ENCODE data around the gene EPS15. TPM values are rescaled to one million over a fixed set of nuclear protein-coding genes. Genes with fewer than 3 reads are reported as not detected.
A peak's percentile ranks its signal among the peaks of the same experiment; 100 is the strongest.
"Not testable (repeated sequence)": the region's sequence is repeated elsewhere in the genome, so short reads cannot be mapped to it uniquely, and the experiment has no call there.

Gene EPS15
- total RNA-seq, 3 donors from 2014 or later, result 39.7 to 51.8 (median 51.4) TPM

GRCh38 chr1:51515312-51515960 is 3.6 kb downstream of the EPS15 start:
- H3K9me3 Mint-ChIP-seq, result no peaks in the 10 kb centered on the region
- DNase-seq (no peak), ATAC-seq (no peak)

GRCh38 chr1:51514733-51515132 is 4.3 kb downstream of the EPS15 start:
- H3K4me1 Mint-ChIP-seq (ENCODE audit: low read depth), result peaks cover 74% of the 10 kb centered on the region
- H3K4me3 Mint-ChIP-seq, result peak overlapping the region; percentile 96
- ATAC-seq (no peak), DNase-seq (no peak)
- H3K36me3 Mint-ChIP-seq (ENCODE audit: insufficient read depth), result peaks cover 5% of the 10 kb centered on the region
- no peaks in the 10 kb centered on the region for H3K27me3 Mint-ChIP-seq (ENCODE audit: low read depth)
- H3K9me3 Mint-ChIP-seq, result no peaks in the 10 kb centered on the region

More at GRCh38 chr1:51515312-51515960, 3.6 kb downstream of the EPS15 start:
- Mint-ChIP-seq H3K4me3 (peak overlapping the region; percentile 96), H3K36me3 (ENCODE audit: insufficient read depth) (peaks cover under 1% of the 10 kb centered on the region), H3K4me1 (ENCODE audit: low read depth) (peaks cover 74% of the 10 kb centered on the region), H3K27me3 (ENCODE audit: low read depth) (no peaks in the 10 kb centered on the region)

- ATAC-seq (peak in 1 of 2 donors; percentile 34), DNase-seq (no peak)
- peaks cover 82% of the 10 kb centered on the region for H3K4me1 Mint-ChIP-seq (ENCODE audit: low read depth)
- no peak overlapping the region for H3K4me3 Mint-ChIP-seq
- no peaks in the 10 kb centered on the region for H3K27me3 Mint-ChIP-seq (ENCODE audit: low read depth)
- peaks cover 5% of the 10 kb centered on the region for H3K36me3 Mint-ChIP-seq (ENCODE audit: insufficient read depth)
- H3K9me3 Mint-ChIP-seq, result no peaks in the 10 kb centered on the region
Measured at GRCh38 chr1:51512606-51513005, 6.5 kb downstream of the EPS15 start.

- H3K9me3 Mint-ChIP-seq, result no peaks in the 10 kb centered on the region
- H3K36me3 Mint-ChIP-seq (ENCODE audit: insufficient read depth), result peaks cover 5% of the 10 kb centered on the region
- H3K4me1 Mint-ChIP-seq (ENCODE audit: low read depth), result peaks cover 80% of the 10 kb centered on the region
- H3K4me3 Mint-ChIP-seq, result peak overlapping the region; percentile 29
- DNase-seq (no peak), ATAC-seq (no peak)
- no peaks in the 10 kb centered on the region for H3K27me3 Mint-ChIP-seq (ENCODE audit: low read depth)
Measured at GRCh38 chr1:51512120-51512519, 6.9 kb downstream of the EPS15 start.

- no peak overlapping the region for H3K4me3 Mint-ChIP-seq
- H3K4me1 Mint-ChIP-seq (ENCODE audit: low read depth), result peaks cover 74% of the 10 kb centered on the region
- DNase-seq (no peak), ATAC-seq (no peak)
- no peaks in the 10 kb centered on the region for H3K27me3 Mint-ChIP-seq (ENCODE audit: low read depth)
- peaks cover 11% of the 10 kb centered on the region for H3K36me3 Mint-ChIP-seq (ENCODE audit: insufficient read depth)
- H3K9me3 Mint-ChIP-seq, result no peaks in the 10 kb centered on the region
Measured at GRCh38 chr1:51509773-51510172, 9.3 kb downstream of the EPS15 start.

GRCh38 chr1:51506537-51506936 is 12.5 kb downstream of the EPS15 start:
- DNase-seq (no peak), ATAC-seq (peak in 1 of 2 donors; percentile 16)
- H3K27me3 Mint-ChIP-seq (ENCODE audit: low read depth), result no peaks in the 10 kb centered on the region
- peaks cover 71% of the 10 kb centered on the region for H3K4me1 Mint-ChIP-seq (ENCODE audit: low read depth)
- no peak overlapping the region for H3K4me3 Mint-ChIP-seq
- H3K36me3 Mint-ChIP-seq (ENCODE audit: insufficient read depth), result peaks cover 15% of the 10 kb centered on the region
- H3K9me3 Mint-ChIP-seq, result no peaks in the 10 kb centered on the region

- H3K4me1 Mint-ChIP-seq (ENCODE audit: low read depth), result peaks cover 75% of the 10 kb centered on the region
- peak; percentile 72 to 77 for ATAC-seq
- no peak for DNase-seq
- H3K4me3 Mint-ChIP-seq, result peak overlapping the region; percentile 37
- no peaks in the 10 kb centered on the region for H3K9me3 Mint-ChIP-seq
- no peaks in the 10 kb centered on the region for H3K27me3 Mint-ChIP-seq (ENCODE audit: low read depth)
- H3K36me3 Mint-ChIP-seq (ENCODE audit: insufficient read depth), result peaks cover 13% of the 10 kb centered on the region
Measured at GRCh38 chr1:51504806-51505525, 14.1 kb downstream of the EPS15 start.

- peak; percentile 15 for DNase-seq
- not testable (repeated sequence) for H3K27me3 Mint-ChIP-seq (ENCODE audit: low read depth); H3K9me3 Mint-ChIP-seq
- ATAC-seq, result peak; percentile 60 to 62
- H3K4me3 Mint-ChIP-seq, result peak overlapping the region; percentile 65
- H3K36me3 Mint-ChIP-seq (ENCODE audit: insufficient read depth), result peaks cover 25% of the 10 kb centered on the region
- peaks cover 77% of the 10 kb centered on the region for H3K4me1 Mint-ChIP-seq (ENCODE audit: low read depth)
Measured at GRCh38 chr1:51501218-51501630, 17.8 kb downstream of the EPS15 start.

GRCh38 chr1:51499694-51500093 is 19.4 kb downstream of the EPS15 start:
- Mint-ChIP-seq H3K4me3 (no peak overlapping the region), H3K27me3 (ENCODE audit: low read depth) (no peaks in the 10 kb centered on the region), H3K36me3 (ENCODE audit: insufficient read depth) (peaks cover 20% of the 10 kb centered on the region), H3K9me3 (no peaks in the 10 kb centered on the region), H3K4me1 (ENCODE audit: low read depth) (peaks cover 79% of the 10 kb centered on the region)
- ATAC-seq (no peak), DNase-seq (no peak)

GRCh38 chr1:51498924-51499323 is 20.1 kb downstream of the EPS15 start:
- no peaks in the 10 kb centered on the region for H3K27me3 Mint-ChIP-seq (ENCODE audit: low read depth)
- ATAC-seq (no peak), DNase-seq (no peak)
- H3K4me3 Mint-ChIP-seq, result no peak overlapping the region
- H3K4me1 Mint-ChIP-seq (ENCODE audit: low read depth), result peaks cover 82% of the 10 kb centered on the region
- peaks cover 22% of the 10 kb centered on the region for H3K36me3 Mint-ChIP-seq (ENCODE audit: insufficient read depth)
- H3K9me3 Mint-ChIP-seq, result no peaks in the 10 kb centered on the region

- ATAC-seq (no peak), DNase-seq (no peak)
- no peaks in the 10 kb centered on the region for H3K27me3 Mint-ChIP-seq (ENCODE audit: low read depth)
- H3K4me1 Mint-ChIP-seq (ENCODE audit: low read depth), result peaks cover 78% of the 10 kb centered on the region
- H3K36me3 Mint-ChIP-seq (ENCODE audit: insufficient read depth), result peaks cover 19% of the 10 kb centered on the region
- no peak overlapping the region for H3K4me3 Mint-ChIP-seq
- no peaks in the 10 kb centered on the region for H3K9me3 Mint-ChIP-seq
Measured at GRCh38 chr1:51497340-51497739, 21.7 kb downstream of the EPS15 start.

- Mint-ChIP-seq H3K27me3 (ENCODE audit: low read depth) (no peaks in the 10 kb centered on the region), H3K4me1 (ENCODE audit: low read depth) (peaks cover 76% of the 10 kb centered on the region), H3K36me3 (ENCODE audit: insufficient read depth) (peaks cover 17% of the 10 kb centered on the region), H3K4me3 (no peak overlapping the region), H3K9me3 (no peaks in the 10 kb centered on the region)
- DNase-seq (no peak), ATAC-seq (no peak)
Measured at GRCh38 chr1:51494138-51494830, 24.8 kb downstream of the EPS15 start.

- Mint-ChIP-seq H3K9me3 (no peaks in the 10 kb centered on the region), H3K36me3 (ENCODE audit: insufficient read depth) (peaks cover 9% of the 10 kb centered on the region), H3K27me3 (ENCODE audit: low read depth) (no peaks in the 10 kb centered on the region), H3K4me3 (peak overlapping the region; percentile 17), H3K4me1 (ENCODE audit: low read depth) (peaks cover 60% of the 10 kb centered on the region)
- DNase-seq (no peak), ATAC-seq (no peak)
Measured at GRCh38 chr1:51491166-51491981, 27.7 kb downstream of the EPS15 start.

- no peak for ATAC-seq
- H3K4me1 Mint-ChIP-seq (ENCODE audit: low read depth), result peaks cover 47% of the 10 kb centered on the region
Measured at GRCh38 chr1:51489472-51489871, 29.6 kb downstream of the EPS15 start.

More at GRCh38 chr1:51489472-51489871, 29.6 kb downstream of the EPS15 start:
- Mint-ChIP-seq H3K27me3 (ENCODE audit: low read depth) (no peaks in the 10 kb centered on the region), H3K36me3 (ENCODE audit: insufficient read depth) (peaks cover 10% of the 10 kb centered on the region), H3K9me3 (no peaks in the 10 kb centered on the region), H3K4me3 (no peak overlapping the region)
- DNase-seq, result no peak

All from activated T-cell treated with anti-CD3 and anti-CD28 coated beads, Interleukin-2, amount 50 U/mL, for 4 hours (primary cell).